IMR-90 (cell line): Measurements from ENCODE around the gene PLD1. TPM values are rescaled to one million over a fixed set of nuclear protein-coding genes. Genes with fewer than 3 reads are reported as not detected.

Experiments used
- ATAC-seq: fragments of 200-7000 bp; cut with Tn5 transposase; 2 replicates; pipeline ENCODE4 v1.9.1; 2020; ENCODE audit warnings: low read depth, mild to moderate bottlenecking, moderate library complexity
- BruUV-seq: library from RNA; stranded (reverse); fragments of 400-500 nt; replicated peaks from 2 replicates; lab custom pipeline; 2021; lab: Mats Ljungman, UMichigan
- CTCF ChIA-PET: fragments of 300-600 bp; formaldehyde crosslinking; extraction: SDS; loops from one replicate; lab custom pipeline; 2021; ENCODE audit warnings: antibody characterized with exemption; lab: Yijun Ruan, JAX
- POLR2A ChIA-PET: fragments of 300-600 bp; sonication (Branson Sonifier 250); formaldehyde crosslinking; loops from one replicate; lab custom pipeline; 2022; ENCODE audit warnings: antibody characterized with exemption; ENCODE audit not compliant: unreplicated experiment; lab: Charles Lee
- DNase-seq: peaks from one replicate; pipeline ENCODE4 v3.0.0; 2013
- H2AFZ ChIP-seq: replicated peaks from 2 replicates; pipeline ENCODE3; 2013; ENCODE audit warnings: low read length, mild to moderate bottlenecking; ENCODE audit not compliant: poor library complexity
- H2AK5ac ChIP-seq: 2 replicates; pipeline ENCODE4 v1.6.1; 2013; ENCODE audit warnings: low read depth, low read length, inconsistent platforms
- H2AK9ac ChIP-seq: replicated peaks from 2 replicates; pipeline ENCODE3; 2013; ENCODE audit warnings: mild to moderate bottlenecking, low read depth, low read length, moderate library complexity; ENCODE audit not compliant: poor library complexity
- H2BK120ac ChIP-seq: 2 replicates; pipeline ENCODE4 v1.6.1; 2013; ENCODE audit warnings: low read depth, low read length, inconsistent platforms
- H2BK15ac ChIP-seq: 3 replicates; pipeline ENCODE4 v1.6.1; 2013; ENCODE audit warnings: low read depth, low read length, inconsistent platforms
- H2BK20ac ChIP-seq: 2 replicates; pipeline ENCODE4 v1.6.1; 2013; ENCODE audit warnings: low read depth, mild to moderate bottlenecking, inconsistent platforms, low read length, moderate library complexity
- H2BK5ac ChIP-seq: 2 replicates; pipeline ENCODE4 v1.6.1; 2013; ENCODE audit warnings: mild to moderate bottlenecking, low read depth, low read length, inconsistent platforms; ENCODE audit not compliant: poor library complexity, severe bottlenecking
- H3K14ac ChIP-seq: replicated peaks from 2 replicates; pipeline ENCODE4 v1.6.1; 2013; ENCODE audit warnings: low read depth, low read length, inconsistent platforms
- H3K18ac ChIP-seq: 2 replicates; pipeline ENCODE4 v1.6.1; 2013; ENCODE audit warnings: low read depth, low read length, control low read depth
- H3K23ac ChIP-seq: 2 replicates; pipeline ENCODE4 v1.6.1; 2013; ENCODE audit warnings: low read depth, low read length, inconsistent platforms
- H3K27ac ChIP-seq: 2 replicates; pipeline ENCODE4 v1.5.1; 2013; ENCODE audit warnings: mild to moderate bottlenecking, control low read depth, low read length; ENCODE audit not compliant: insufficient read depth
- H3K27me3 ChIP-seq: 2 replicates; pipeline ENCODE4 v1.6.1; 2013; ENCODE audit warnings: low read length; ENCODE audit not compliant: control insufficient read depth, insufficient read depth
- H3K36me3 ChIP-seq: 2 replicates; pipeline ENCODE4 v1.6.1; 2013; ENCODE audit warnings: low read length, mixed read lengths; ENCODE audit not compliant: control insufficient read depth, insufficient read depth
- H3K4ac ChIP-seq: 2 replicates; pipeline ENCODE4 v1.6.1; 2013; ENCODE audit warnings: low read depth, low read length, inconsistent platforms
- H3K4me1 ChIP-seq: 2 replicates; pipeline ENCODE4 v1.6.1; 2013; ENCODE audit warnings: low read length, mixed read lengths; ENCODE audit not compliant: control insufficient read depth, insufficient read depth
- H3K4me2 ChIP-seq: 2 replicates; pipeline ENCODE4 v1.6.1; 2013; ENCODE audit warnings: low read depth, mild to moderate bottlenecking, control low read depth, low read length, moderate library complexity
- H3K4me3 ChIP-seq: 2 replicates; pipeline ENCODE4 v1.5.1; 2013; ENCODE audit warnings: low read depth, mild to moderate bottlenecking, control low read depth, low read length, moderate library complexity; ENCODE audit not compliant: insufficient read depth
- H3K56ac ChIP-seq: 2 replicates; pipeline ENCODE4 v1.6.1; 2013; ENCODE audit warnings: low read length, inconsistent platforms; ENCODE audit not compliant: insufficient read depth; ENCODE audit errors: extremely low read depth
- H3K79me1 ChIP-seq, 2 experiments: 2 replicates each; pipeline ENCODE4 v1.6.1; 2013; ENCODE audit warnings: low read length in 2 of 2, inconsistent platforms in 1 of 2, low read depth in 1 of 2
- H3K9ac ChIP-seq: 2 replicates; pipeline ENCODE4 v1.6.1; 2013; ENCODE audit warnings: low read depth, low read length, control low read depth
- H3K9me1 ChIP-seq: 2 replicates; pipeline ENCODE4 v1.6.1; 2013; ENCODE audit warnings: low read length, inconsistent platforms; ENCODE audit not compliant: insufficient read depth
- H3K9me3 ChIP-seq: 2 replicates; pipeline ENCODE4 v1.6.1; 2013; ENCODE audit warnings: low read length; ENCODE audit not compliant: control insufficient read depth, insufficient read depth
- H4K20me1 ChIP-seq: 2 replicates; pipeline ENCODE4 v1.6.1; 2013; ENCODE audit warnings: low read length, inconsistent platforms; ENCODE audit not compliant: insufficient read depth
- H4K5ac ChIP-seq: 2 replicates; pipeline ENCODE4 v1.6.1; 2013; ENCODE audit warnings: mild to moderate bottlenecking, low read depth, low read length, control low read depth
- H4K8ac ChIP-seq, 2 experiments: 2 replicates each; pipeline ENCODE4 v1.6.1; 2013; ENCODE audit warnings: low read depth in 2 of 2, low read length in 2 of 2, control low read depth in 1 of 2, inconsistent platforms in 1 of 2
- H4K91ac ChIP-seq: 2 replicates; pipeline ENCODE4 v1.6.1; 2013; ENCODE audit warnings: low read depth, low read length, inconsistent platforms; ENCODE audit not compliant: insufficient read depth
- CTCF ChIP-seq: conservative IDR thresholded peaks from 2 replicates; pipeline ENCODE4 v1.5.1; 2012; ENCODE audit warnings: mild to moderate bottlenecking, low read depth, low read length, improper control_type of control experiment
- ELK1 ChIP-seq: fragments of 150-350 bp; IDR thresholded peaks from 2 replicates; pipeline ENCODE4 v1.6.1; 2016; ENCODE audit warnings: low read depth, mild to moderate bottlenecking, low read length, moderate library complexity, borderline replicate concordance
- FOS ChIP-seq: fragments of 150-350 bp; IDR thresholded peaks from 2 replicates; pipeline ENCODE4 v1.6.1; 2016; ENCODE audit warnings: low read depth, low read length
- NFE2L2 ChIP-seq: fragments of 150-350 bp; IDR thresholded peaks from 2 replicates; pipeline ENCODE4 v1.6.1; 2016; ENCODE audit warnings: low read depth, mild to moderate bottlenecking, low read length
- POLR2A ChIP-seq: IDR thresholded peaks from 2 replicates; pipeline ENCODE4 v1.6.1; 2012; ENCODE audit warnings: mild to moderate bottlenecking, low read depth, low read length
- RAD21 ChIP-seq: IDR thresholded peaks from 2 replicates; pipeline ENCODE4 v1.6.1; 2012; ENCODE audit warnings: low read length, improper control_type of control experiment
- SMC3 ChIP-seq: fragments of 150-350 bp; IDR thresholded peaks from 2 replicates; pipeline ENCODE4 v1.6.1; 2016; ENCODE audit warnings: low read depth, mild to moderate bottlenecking, antibody characterized with exemption, low read length, moderate library complexity
- WGBS, 2 experiments: methylation state at CpG; one replicate each; pipeline versions ENCODE4 v1.1.5 to v1.1.7; 2013; ENCODE audit warnings: missing lambda C conversion rate in 2 of 2; ENCODE audit not compliant: insufficient read length in 1 of 2; ENCODE audit errors: extremely low coverage in 2 of 2; 5-methylcytosine and 5-hydroxymethylcytosine counted together
- dilution Hi-C: fragments of 300-500 bp; cut with HindIII; formaldehyde crosslinking; loops from one replicate; pipeline ENCODE4 v1.14.3; 2018; ENCODE audit warnings: low sequenced_read_pairs; ENCODE audit not compliant: unreplicated experiment
- in situ Hi-C: fragments of 300-500 bp; cut with MboI; formaldehyde crosslinking; loops from 3 replicates; pipeline ENCODE4 v1.14.3; 2019; ENCODE audit warnings: low sequenced_read_pairs, inconsistent platforms, mixed read lengths
- intact Hi-C: fragments of 100-400 bp; cut with micrococcal nuclease; formaldehyde crosslinking; loops from 2 replicates; pipeline ENCODE4 v1.10.0; 2022
- polyA plus RNA-seq, 3 experiments: library from polyadenylated mRNA; depleted of rRNA; stranded (reverse); fragments of >200 nt; gene quantifications; 2 replicates each; pipeline ENCODE4 v1.2.3, GENCODE V29; 2012; ENCODE audit warnings: low replicate concordance in 1 of 3
- total RNA-seq: library from RNA; depleted of rRNA; stranded (reverse); fragments of >200 nt; gene quantifications from 2 replicates; pipeline ENCODE4 v1.2.3, GENCODE V29; 2012

Gene PLD1
- total and polyA plus RNA-seq, 2 of the 4 experiments (the other 2 are of a cell fraction) = 3.3 to 9.7 TPM

- ChIA-PET CTCF (interaction anchor here (0.7 to 2.4 kb wide), 7 partner anchors 9 to 392 kb away, joined by 3 to 9 read pairs (median 3); partner anchors contain the start of gene TMEM212), POLR2A (no interaction called here)
- Histone ChIP-seq H2AK5ac (peak overlapping the region; percentile 37), H3K27me3 (no peaks in the 10 kb centered on the region), H3K18ac (no peak overlapping the region), H4K5ac (peak overlapping the region; percentile 53; the same call in 1 of the 2 replicates), H3K4me2 (no peak overlapping the region), H2AFZ (no peak overlapping the region), H3K79me1 (no peaks in the 10 kb centered on the region), H2BK5ac (no peak overlapping the region), H4K91ac (peak overlapping the region; percentile 3; the same call in 1 of the 2 replicates), H2BK15ac (0 out of 3 replicates have a peak overlapping the region, but pooled peaks have one; percentile 39), H3K4ac (peak overlapping the region; percentile 1; the same call in 1 of the 2 replicates), H3K4me3 (no peak overlapping the region), H3K9me3 (no peaks in the 10 kb centered on the region), H4K8ac (no peak overlapping the region), H3K9me1 (no peaks in the 10 kb centered on the region), H3K14ac (no peak overlapping the region), H2AK9ac (no peak overlapping the region), H4K20me1 (no peaks in the 10 kb centered on the region), H3K27ac (no peak overlapping the region), H3K9ac (no peak overlapping the region), H3K4me1 (peaks cover 2% of the 10 kb centered on the region; the same call in 1 of the 2 replicates), H3K56ac (no peak overlapping the region), H3K36me3 (peaks cover 2% of the 10 kb centered on the region; the same call in 1 of the 2 replicates), H3K23ac (no peak overlapping the region), H2BK120ac (0 out of 2 replicates have a peak overlapping the region, but pooled peaks have one; percentile 42), H2BK20ac (no peak overlapping the region)
- no TSS peak for BruUV-seq
- intact Hi-C loops (loop anchor here (1.0 to 2.0 kb wide), 4 partner anchors 126 to 830 kb away; partner anchors contain the start of gene FNDC3B), dilution Hi-C loops (no loop called here), in situ Hi-C loops (loop anchor here (5.0 to 25.0 kb wide), 3 partner anchors 126 to 828 kb away; no protein-coding TSS in a partner anchor)
- DNase-seq (peak; percentile 80), ATAC-seq (peak; percentile 90)
- 50% methylated on average over 2 of the region's 4 CpGs; no CpG with 5 or more reads in 1 of the 2 experiments for WGBS, 2 experiments
- TF ChIP-seq SMC3 = peak; percentile 81
- peak; percentile 83 for TF ChIP-seq RAD21
- TF ChIP-seq ELK1 = no peak
- TF ChIP-seq NFE2L2 = no peak
- TF ChIP-seq FOS = no peak
- TF ChIP-seq CTCF = peak; percentile 76
- TF ChIP-seq POLR2A = no peak
Observed at GRCh38 chr3:171646357-171647133, 163.7 kb downstream of the PLD1 start.
